Measurements from ENCODE around the gene HVCN1. TPM values are rescaled to one million over a fixed set of nuclear protein-coding genes. Genes with fewer than 3 reads are reported as not detected.
"Not testable (repeated sequence)": the region's sequence is repeated elsewhere in the genome, so short reads cannot be mapped to it uniquely, and the experiment has no call there.

Gene HVCN1
- 108 TPM for polyA plus RNA-seq (2012; ENCODE audit: missing spikeins)

GRCh38 chr12:110688446-110689280 lies at the start of gene HVCN1:
HVCN1 (minus strand) TSS chr12:110689115; CDS start chr12:110683245, 5,870 bp downstream.
- no peak for FAIRE-seq
- TF ChIP-seq POLR2A (IDR thresholded peaks at IDR 0.05; ENCODE audit: low read depth, low read length) (no peak; the same call in 1 of the 2 replicates), POLR2AphosphoS5 (IDR thresholded peaks at IDR 0.05; ENCODE audit: low read depth, low read length) (no peak), TAF1 (IDR thresholded peaks at IDR 0.05; ENCODE audit: borderline replicate concordance, low read depth, low read length) (no peak)

DNA sequence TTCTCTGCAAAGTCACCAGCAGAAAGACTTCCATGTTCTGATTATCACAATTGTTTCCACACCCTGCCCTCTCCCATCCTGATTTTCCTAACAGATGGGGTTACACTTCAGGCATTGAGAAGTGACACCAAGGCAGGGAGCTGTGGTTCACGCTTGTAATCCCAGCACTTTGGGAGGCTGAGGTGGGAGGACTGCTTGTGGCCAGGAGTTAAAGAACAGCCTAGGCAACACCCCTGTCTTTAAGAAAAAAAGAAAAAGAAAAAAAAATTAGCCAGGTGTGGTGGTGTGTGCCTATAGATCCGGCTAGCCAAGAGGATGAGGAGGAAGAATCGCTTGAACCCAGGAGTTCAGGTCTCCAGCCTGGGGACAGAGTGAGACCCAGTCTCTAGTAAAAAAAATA lies 48.6 kb upstream of the HVCN1 start:
- TF ChIP-seq POLR2A (IDR thresholded peaks at IDR 0.05; ENCODE audit: low read depth, low read length) = no peak
- TF ChIP-seq POLR2AphosphoS5 (IDR thresholded peaks at IDR 0.05; ENCODE audit: low read depth, low read length) = no peak
- TF ChIP-seq TAF1 (IDR thresholded peaks at IDR 0.05; ENCODE audit: borderline replicate concordance, low read depth, low read length) = no peak
- no peak for DNase-seq (ENCODE audit: insufficient read length)
- no peak for FAIRE-seq

More at GRCh38 chr12:110688446-110689280, at the start of gene HVCN1:
- DNase-seq (ENCODE audit: insufficient read length) = peak; percentile 73

DNA sequence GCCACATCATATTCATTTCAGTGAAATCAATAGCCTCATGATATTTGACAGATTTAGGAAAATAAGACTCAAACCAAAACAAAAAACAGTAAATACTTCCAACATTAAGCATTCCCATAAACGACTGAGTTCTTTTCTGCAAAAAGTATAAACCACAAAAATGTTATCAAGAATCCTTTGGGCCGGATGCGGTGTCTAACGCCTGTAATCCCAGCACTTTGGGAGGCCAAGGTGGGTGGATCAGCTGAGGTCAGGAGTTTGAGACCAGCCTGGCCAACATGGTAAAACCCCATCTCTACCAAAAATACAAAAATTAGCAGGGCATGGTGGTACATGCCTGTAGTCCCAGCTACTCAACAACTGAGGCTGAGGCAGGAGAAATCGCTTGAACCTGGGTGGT lies 48.1 kb upstream of the HVCN1 start:
- not testable (repeated sequence) for FAIRE-seq; DNase-seq (ENCODE audit: insufficient read length)

DNA sequence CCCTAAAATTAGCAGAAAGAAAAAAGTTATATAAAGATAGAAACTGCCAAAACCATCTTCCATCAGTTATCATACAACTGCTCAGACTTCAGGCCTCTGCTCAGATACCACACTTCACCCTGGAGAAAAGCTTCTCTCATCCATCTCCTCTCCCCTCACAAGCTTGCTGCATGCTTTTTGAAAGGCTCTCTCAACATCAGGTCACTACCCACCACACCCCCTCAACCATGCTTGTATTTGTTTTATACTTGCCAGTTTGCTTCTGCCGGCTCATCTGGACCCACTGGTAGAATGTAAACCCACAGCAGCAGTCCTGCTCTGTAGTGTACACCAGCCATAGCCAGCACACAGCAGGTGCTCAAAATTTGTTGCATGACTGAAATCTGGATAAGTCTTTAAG lies 45.0 kb upstream of the HVCN1 start:
- FAIRE-seq = no peak
- DNase-seq (ENCODE audit: insufficient read length) = no peak
- TF ChIP-seq TAF1 (IDR thresholded peaks at IDR 0.05; ENCODE audit: borderline replicate concordance, low read depth, low read length) (no peak), POLR2A (IDR thresholded peaks at IDR 0.05; ENCODE audit: low read depth, low read length) (no peak), POLR2AphosphoS5 (IDR thresholded peaks at IDR 0.05; ENCODE audit: low read depth, low read length) (no peak)

DNA sequence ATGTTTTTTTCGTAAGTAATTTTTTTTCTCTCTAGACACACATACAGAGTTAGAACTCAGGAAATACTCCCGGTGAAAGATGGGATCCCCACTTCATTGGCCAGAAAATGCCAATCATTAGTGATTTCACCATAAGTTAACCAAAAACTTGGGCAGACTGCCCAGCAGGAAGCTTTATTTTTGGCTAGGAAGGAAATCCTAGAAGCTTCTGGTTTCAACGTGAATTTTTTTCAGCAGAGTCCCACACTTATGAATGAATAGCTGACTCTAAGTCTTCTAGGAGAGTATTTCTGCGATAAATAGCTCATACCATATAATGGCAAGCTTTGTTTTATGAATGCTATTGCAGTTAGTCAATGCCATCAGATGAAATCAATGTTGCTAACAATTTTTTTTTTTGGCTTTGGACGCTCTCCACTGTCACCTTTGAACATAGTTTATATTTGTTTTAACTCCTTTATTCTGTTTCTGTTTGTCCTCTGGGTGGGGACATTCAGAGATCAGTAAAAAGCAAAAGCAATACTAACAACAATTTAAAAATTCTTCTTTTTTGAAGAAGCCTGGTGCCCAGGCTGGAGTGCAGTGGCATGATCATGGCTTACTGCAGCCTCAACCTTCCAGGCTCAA lies 44.3 kb upstream of the HVCN1 start:
- FAIRE-seq = no peak

GRCh38 chr12:110732572-110732971 lies 43.7 kb upstream of the HVCN1 start:
- FAIRE-seq (no peak), DNase-seq (ENCODE audit: insufficient read length) (no peak)
- TF ChIP-seq POLR2AphosphoS5 (IDR thresholded peaks at IDR 0.05; ENCODE audit: low read depth, low read length) (no peak), TAF1 (IDR thresholded peaks at IDR 0.05; ENCODE audit: borderline replicate concordance, low read depth, low read length) (no peak), POLR2A (IDR thresholded peaks at IDR 0.05; ENCODE audit: low read depth, low read length) (no peak)

More for the DNA sequence above, 44.3 kb upstream of the HVCN1 start:
- DNase-seq (ENCODE audit: insufficient read length) = no peak
- TF ChIP-seq TAF1 (IDR thresholded peaks at IDR 0.05; ENCODE audit: borderline replicate concordance, low read depth, low read length) (no peak), POLR2AphosphoS5 (IDR thresholded peaks at IDR 0.05; ENCODE audit: low read depth, low read length) (no peak), POLR2A (IDR thresholded peaks at IDR 0.05; ENCODE audit: low read depth, low read length) (no peak)

DNA sequence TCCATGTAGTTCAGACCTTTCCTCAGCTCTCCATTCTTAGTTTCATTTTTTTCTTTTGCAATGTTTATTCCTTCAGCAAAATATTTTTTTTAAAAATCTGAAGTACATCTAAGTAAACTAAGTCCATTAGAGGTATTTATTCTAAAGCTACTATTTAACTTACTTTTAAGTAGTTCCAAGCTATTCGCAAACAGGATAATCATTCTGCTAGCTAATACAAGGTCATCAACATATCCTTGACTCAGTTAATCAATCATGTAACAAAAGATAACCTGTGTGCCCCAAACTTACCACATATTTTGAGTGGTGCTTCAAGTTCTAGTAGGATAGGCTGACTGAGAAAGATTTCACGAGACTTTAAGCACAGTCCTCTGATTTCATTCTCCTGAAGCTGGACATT lies 42.6 kb upstream of the HVCN1 start:
- FAIRE-seq = no peak
- no peak for DNase-seq (ENCODE audit: insufficient read length)
- TF ChIP-seq TAF1 (IDR thresholded peaks at IDR 0.05; ENCODE audit: borderline replicate concordance, low read depth, low read length) (no peak), POLR2AphosphoS5 (IDR thresholded peaks at IDR 0.05; ENCODE audit: low read depth, low read length) (no peak), POLR2A (IDR thresholded peaks at IDR 0.05; ENCODE audit: low read depth, low read length) (no peak)

- DNase-seq (ENCODE audit: insufficient read length) = no peak
- no peak for FAIRE-seq
- TF ChIP-seq TAF1 (IDR thresholded peaks at IDR 0.05; ENCODE audit: borderline replicate concordance, low read depth, low read length) (no peak), POLR2AphosphoS5 (IDR thresholded peaks at IDR 0.05; ENCODE audit: low read depth, low read length) (no peak), POLR2A (IDR thresholded peaks at IDR 0.05; ENCODE audit: low read depth, low read length) (no peak)
Observed at GRCh38 chr12:110728628-110729027, 39.7 kb upstream of the HVCN1 start.

DNA sequence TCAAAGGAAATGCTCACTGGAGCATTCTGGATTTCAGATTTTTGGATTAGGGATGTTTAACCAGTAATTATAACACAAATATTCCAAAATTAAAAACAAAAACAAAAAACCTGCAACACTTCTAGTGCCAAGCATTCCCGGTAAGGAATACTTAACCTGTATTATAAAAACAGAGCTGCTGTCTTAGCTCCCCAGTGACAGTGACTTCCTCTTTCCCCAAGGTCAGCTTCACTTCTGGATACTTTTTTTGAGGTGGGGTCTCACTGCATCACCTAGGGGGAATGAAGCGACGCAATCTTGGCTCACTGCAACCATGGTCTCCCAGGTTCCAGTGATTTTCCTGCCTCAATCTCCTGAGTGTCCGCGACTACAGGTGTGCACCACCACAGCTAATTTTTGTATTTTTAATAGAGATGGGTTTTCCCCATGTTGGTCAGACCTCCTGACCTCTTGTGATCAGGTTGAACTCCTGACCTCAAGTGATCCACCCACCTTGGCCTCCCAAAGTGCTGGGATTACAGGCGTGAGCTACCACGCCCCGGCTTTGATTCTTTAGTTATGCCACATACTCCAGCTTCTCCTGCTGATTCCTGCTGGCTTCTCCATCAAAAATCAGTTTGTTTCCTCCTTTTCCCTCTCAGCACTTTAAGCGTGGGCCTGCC lies 37.9 kb upstream of the HVCN1 start:
- no peak for DNase-seq (ENCODE audit: insufficient read length)
- no peak for FAIRE-seq
- TF ChIP-seq TAF1 (IDR thresholded peaks at IDR 0.05; ENCODE audit: borderline replicate concordance, low read depth, low read length) (no peak), POLR2AphosphoS5 (IDR thresholded peaks at IDR 0.05; ENCODE audit: low read depth, low read length) (no peak), POLR2A (IDR thresholded peaks at IDR 0.05; ENCODE audit: low read depth, low read length) (no peak)

DNA sequence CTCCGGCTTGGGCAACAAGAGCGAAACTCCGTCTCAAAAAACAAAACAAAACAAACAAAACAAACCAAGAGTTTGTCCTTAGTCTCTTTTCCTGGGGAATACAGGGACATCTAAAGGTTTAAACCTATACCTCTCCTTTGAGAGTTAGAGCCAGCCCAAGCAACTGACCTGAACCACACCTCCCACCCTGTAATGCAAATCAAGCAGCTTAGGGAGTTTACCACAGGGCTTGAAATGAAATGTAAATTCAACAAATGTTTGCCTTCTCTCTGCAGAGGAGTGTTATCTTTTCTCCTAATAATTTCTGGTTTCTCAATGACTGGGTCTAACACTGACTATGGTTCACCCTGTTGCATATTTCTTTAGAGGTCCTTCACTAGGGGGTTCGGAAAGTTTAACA lies 37.1 kb upstream of the HVCN1 start:
- TF ChIP-seq POLR2A (IDR thresholded peaks at IDR 0.05; ENCODE audit: low read depth, low read length) (no peak), POLR2AphosphoS5 (IDR thresholded peaks at IDR 0.05; ENCODE audit: low read depth, low read length) (no peak), TAF1 (IDR thresholded peaks at IDR 0.05; ENCODE audit: borderline replicate concordance, low read depth, low read length) (no peak)
- no peak for DNase-seq (ENCODE audit: insufficient read length)
- FAIRE-seq = no peak

DNA sequence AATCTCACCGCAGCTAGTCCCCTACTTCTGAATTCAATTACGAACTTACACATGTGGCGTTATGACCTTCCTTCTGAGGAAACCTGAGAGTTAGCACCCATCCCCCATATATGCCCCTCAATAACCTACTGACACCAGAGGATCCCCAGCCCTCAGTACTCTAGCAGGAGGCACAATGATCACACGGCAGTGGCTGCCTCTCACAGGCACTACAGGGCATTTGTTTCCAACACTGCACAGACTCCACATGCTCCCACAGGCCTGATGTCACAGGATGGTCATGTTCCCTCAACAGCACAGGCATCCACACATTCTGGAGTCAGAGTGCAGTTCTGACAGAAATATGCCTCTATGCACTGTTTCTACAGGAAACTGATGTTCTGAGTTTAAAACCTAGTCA lies 36.4 kb upstream of the HVCN1 start:
- FAIRE-seq (no peak), DNase-seq (ENCODE audit: insufficient read length) (no peak)
- no peak for TF ChIP-seq POLR2AphosphoS5 (IDR thresholded peaks at IDR 0.05; ENCODE audit: low read depth, low read length)
- TF ChIP-seq TAF1 (IDR thresholded peaks at IDR 0.05; ENCODE audit: borderline replicate concordance, low read depth, low read length) = no peak
- TF ChIP-seq POLR2A (IDR thresholded peaks at IDR 0.05; ENCODE audit: low read depth, low read length) = no peak

- FAIRE-seq; DNase-seq (ENCODE audit: insufficient read length): not testable (repeated sequence)
Observed at GRCh38 chr12:110722892-110723291, 34.0 kb upstream of the HVCN1 start.

Data from GM12892 (cell line).